HG03196 (cell line): ENCODE data around the gene PDE8B.

ENCODE experiments used
- ATAC-seq: cut with Tn5 transposase; IDR thresholded peaks from one replicate; pipeline ENCODE4 v1.9.1; 2021; ENCODE audit not compliant: unreplicated experiment

PDE8B gene

GRCh38 chr5:77210091-77210963 is at the start of gene PDE8B:
Gene PDE8B (plus strand): TSS chr5:77210680. CDS start chr5:77210926, 246 bp downstream.
- no peak for ATAC-seq

GRCh38 chr5:77163453-77163852 is 47.0 kb upstream of the PDE8B start:
- ATAC-seq: no peak

- ATAC-seq: no peak
Measured at GRCh38 chr5:77167063-77167462, 43.4 kb upstream of the PDE8B start.

GRCh38 chr5:77167695-77168121 is 42.8 kb upstream of the PDE8B start:
- no peak for ATAC-seq

GRCh38 chr5:77168161-77168878 is 42.2 kb upstream of the PDE8B start:
- no peak for ATAC-seq

- ATAC-seq: no peak
Measured at GRCh38 chr5:77168879-77169244, 41.6 kb upstream of the PDE8B start.

- no peak for ATAC-seq
Measured at GRCh38 chr5:77170196-77170890, 40.1 kb upstream of the PDE8B start.

GRCh38 chr5:77171141-77171910 is 39.2 kb upstream of the PDE8B start:
- no peak for ATAC-seq

GRCh38 chr5:77172713-77173328 is 37.7 kb upstream of the PDE8B start:
- no peak for ATAC-seq

GRCh38 chr5:77174526-77174925 is 36.0 kb upstream of the PDE8B start:
- no peak for ATAC-seq

GRCh38 chr5:77175231-77175630 is 35.2 kb upstream of the PDE8B start:
- ATAC-seq: no peak

- ATAC-seq: no peak
Measured at GRCh38 chr5:77176429-77176828, 34.1 kb upstream of the PDE8B start.

- no peak for ATAC-seq
Measured at GRCh38 chr5:77177576-77177975, 32.9 kb upstream of the PDE8B start.

- ATAC-seq: no peak
Measured at GRCh38 chr5:77180167-77181081, 30.1 kb upstream of the PDE8B start.

GRCh38 chr5:77181173-77181572 is 29.3 kb upstream of the PDE8B start:
- no peak for ATAC-seq

- ATAC-seq: no peak
Measured at GRCh38 chr5:77181596-77182304, 28.7 kb upstream of the PDE8B start.

- ATAC-seq: no peak
Measured at GRCh38 chr5:77182367-77182766, 28.1 kb upstream of the PDE8B start.

GRCh38 chr5:77186652-77187370 is 23.7 kb upstream of the PDE8B start:
- no peak for ATAC-seq
